Measurements from ENCODE around the gene NIN.

NIN gene

DNA sequence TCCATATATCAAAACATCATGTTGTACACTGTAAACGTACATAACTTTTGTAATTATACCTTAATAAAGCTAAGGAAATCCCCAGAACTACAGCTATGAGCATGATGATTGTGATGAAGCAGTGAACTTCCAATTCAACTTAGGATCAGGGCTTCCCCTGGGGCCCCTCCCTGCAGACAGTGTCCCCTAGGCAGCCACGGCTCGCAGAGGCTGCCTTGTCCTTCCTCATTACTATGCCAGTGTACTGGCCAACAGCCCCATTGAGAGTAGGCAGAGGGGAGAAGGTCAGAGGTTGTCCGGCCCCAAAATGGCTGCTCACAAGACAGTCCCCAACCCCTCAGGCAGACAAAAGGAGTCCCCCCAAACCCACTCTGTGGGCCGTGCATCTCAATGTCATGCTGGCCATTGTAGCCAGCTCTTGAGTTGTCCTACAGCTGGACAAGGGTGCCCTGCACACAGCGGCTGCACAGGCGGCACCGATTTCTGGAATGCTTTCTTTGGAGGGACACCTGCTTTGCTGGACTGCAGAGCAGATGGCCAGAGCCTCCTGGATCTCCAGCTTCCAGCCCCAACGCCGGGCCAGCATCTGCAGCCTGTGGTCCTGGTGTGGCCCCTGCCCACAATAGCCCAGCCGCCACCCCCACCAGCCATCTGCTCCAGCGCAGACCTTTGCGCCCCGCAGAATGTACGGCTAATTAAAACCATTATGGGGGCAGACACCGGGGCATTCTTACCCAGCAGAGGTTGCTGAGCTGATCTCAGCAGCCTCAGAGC, 46.1 kb downstream of the NIN start:
- no peak for DNase-seq

DNA sequence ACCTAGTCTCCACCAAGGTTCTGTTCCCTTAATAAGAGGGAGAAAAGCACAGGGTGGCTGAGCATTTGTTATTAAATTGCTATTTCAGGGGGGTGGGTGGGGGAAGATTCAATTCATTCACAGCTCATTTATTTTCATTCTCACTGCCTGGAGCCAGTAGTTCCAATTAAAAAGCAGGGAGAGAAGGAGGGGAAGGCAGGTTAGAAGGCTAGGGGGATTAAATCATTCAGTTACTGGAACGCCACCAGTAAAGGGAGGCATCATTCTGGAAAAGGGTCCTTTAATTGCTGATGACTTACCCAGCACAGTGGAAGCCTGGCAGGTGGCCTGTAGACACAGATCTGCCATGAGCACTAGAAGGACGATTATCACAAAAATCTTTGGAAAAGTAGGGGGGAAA, 47.4 kb downstream of the NIN start:
- no peak for DNase-seq

DNA sequence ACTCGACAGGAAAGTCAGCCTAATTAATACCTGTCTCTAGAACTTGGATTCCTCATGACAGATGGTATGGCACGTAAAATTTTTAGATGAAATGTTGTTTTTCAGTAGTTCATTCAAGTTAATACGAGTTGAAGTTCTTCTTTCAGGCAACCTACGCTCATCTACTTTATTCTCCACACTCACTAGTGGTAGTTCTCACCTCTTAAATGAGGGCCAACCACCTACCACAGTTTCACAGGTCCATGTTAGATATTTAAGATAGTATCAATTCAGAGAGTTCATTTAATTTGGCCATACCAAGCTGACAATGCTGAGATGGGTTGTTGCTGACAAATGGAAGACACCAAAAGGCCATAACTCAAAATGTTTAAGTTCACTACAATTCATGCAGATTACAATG, 50.6 kb downstream of the NIN start:
- no peak for DNase-seq

DNA sequence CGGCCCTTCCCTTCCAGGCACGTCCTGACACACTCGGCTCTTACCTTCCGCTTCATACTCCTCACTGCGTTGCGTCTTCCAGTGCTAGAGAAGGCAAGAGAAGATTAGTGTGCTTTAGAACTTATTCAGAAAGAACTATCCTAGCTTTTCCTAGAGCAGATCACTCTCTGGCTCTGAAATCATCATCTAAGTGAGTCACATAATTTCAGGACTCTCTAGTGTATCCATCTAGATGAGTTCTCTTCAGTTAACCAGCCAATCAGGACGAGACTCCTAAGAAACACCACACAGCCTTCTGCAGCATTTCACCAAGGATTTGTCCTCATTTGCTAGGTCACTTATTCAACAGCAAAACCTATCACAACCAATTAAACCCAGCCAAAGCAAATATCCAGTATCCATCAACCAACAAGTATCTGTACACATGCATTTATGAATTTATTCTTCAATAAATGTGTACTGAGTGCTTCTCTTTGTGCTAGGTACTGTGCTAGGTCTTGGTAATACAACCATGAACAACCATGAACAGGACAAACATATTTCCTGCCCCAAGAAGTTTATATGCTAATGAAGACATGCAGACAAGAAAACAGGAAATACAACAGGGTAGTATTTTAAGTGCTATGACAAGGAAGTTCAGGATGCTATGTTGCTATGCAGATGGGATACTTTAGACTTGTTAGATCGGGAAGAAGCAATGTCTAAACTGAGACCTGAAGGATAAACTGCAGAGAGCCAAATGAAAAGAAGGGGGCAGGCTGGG, 52.1 kb downstream of the NIN start:
- DNase-seq, result no peak

DNA sequence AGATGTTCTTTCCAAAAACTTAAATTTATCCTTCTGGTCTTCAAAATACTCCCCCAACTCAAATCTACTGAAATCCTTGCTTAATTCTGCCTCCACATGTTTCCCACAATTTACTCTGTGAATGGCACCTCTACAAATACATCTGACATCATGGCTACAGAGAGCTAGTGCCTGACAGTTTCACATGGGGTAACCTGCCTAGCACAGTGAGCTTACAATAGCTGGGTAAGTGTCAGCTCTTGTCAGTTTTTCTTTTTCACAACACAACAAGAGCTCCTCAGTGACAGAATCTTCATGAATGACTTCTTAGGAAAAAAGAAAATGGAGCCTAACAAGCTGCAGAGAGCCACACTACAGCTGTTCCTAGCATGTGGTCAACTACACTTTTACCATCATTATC, 54.4 kb downstream of the NIN start:
- DNase-seq, result no peak

DNA sequence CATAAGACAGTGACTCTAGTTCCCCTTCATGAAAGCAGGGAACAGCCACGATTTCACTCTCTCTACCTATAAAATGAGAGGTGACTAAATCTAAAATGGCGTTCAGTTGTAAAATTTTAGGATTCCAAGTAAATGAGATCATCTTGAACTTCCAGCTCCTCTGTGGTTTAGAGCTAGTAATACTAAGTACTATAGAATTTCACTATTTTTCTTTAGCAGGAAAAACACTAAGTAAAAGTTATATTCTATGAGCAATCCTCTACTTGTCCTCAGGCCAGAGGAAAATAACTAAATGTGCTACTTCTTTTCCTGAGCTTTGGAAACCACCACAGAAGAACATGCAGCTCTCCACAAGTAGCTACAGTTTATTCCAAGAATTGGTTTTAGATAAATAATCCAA, 55.6 kb downstream of the NIN start:
- no peak for DNase-seq

DNA sequence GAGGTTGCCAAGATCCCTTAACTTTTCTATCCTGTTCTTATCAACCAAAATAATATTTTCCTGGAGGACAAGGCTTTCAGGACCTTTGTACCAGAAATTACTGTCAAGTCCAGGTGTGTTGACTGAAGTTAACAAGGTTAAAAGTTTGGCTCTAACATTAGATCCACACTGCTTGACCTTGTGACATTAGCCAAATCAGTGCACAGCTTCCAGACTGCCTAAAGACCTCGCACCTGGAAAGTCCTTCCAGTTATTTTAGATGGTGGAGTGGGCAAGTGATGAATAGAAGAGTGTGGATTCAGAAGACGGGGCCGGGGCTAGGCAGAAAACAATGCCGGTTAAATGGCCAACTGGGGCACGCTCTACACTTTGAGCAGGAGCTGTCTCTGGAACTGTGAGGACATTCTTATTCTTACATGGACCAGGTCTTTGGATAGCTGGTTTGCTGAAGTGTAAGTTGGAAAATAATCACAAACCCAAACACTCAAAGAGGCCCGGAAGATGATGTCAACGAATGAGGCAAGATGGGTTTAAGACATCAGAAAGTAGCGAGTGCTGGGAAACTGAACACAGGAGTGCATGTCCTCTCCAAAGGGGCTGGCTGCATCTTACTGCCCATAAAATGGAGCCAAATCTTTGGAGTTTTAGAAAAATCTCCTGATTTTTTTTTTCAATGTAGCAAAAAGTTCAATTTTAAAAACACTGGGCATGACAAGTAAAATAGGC, 56.3 kb downstream of the NIN start:
- DNase-seq, result no peak

DNA sequence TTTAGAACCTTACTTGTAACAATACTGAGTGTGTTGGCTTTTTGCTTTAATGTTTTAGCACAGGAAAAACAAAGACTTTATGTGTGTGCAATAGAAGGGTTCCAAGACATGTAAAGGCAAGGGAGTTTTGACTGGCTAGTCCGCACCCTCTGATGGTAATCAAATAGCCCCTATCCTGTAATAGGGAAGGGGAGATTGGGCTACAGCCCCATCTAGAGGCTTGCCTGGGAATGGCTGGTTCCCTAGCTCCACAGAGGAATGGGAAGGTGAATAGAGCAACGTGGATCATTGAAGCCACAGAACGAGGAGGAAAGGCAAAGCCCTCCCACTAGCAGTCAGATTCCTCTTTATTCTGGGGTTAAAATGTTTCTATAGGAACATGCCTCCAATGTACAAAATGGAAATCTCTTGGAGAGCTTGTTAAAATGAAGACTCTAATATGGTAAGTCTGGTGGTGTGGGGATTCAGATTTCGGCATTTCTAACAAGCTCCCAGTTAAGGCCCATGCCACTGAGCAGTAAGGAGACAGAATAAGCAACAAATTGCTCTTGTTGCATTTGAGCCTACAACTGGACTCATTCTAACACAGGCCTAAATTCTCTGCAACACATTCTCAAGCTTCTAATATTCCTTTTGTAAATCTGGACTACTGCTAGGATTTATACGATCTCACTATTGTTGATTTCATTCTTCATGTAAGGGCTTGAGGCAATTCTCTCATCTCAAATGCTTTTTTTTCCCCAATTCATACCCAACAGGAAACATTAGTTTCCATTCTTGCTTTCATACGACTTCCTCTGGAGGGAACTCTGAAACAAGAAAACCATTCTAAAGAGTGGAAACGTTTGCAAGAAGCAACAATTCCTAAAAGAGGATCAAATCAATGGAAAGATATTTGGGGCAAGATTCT, 57.1 kb downstream of the NIN start:
- no peak for DNase-seq

DNA sequence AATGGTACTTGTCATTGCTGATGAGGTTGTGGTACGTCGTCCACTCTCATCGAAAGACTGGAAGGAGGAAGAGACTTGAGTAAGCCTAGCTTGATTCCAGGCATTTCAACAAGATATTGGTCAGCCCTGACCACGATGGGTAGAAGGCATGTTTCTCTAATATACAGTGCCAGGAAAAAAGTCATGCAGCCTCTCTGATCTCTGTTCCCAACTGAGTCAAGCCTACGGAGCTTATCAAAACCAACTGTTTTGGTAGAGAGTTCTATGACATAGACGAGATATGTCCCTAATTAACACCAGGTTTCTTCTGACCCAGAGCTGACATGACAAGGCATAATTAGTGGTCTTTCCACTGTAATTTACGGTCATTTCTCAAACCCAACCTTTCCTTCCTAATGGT, 58.5 kb downstream of the NIN start:
- no peak for DNase-seq

DNA sequence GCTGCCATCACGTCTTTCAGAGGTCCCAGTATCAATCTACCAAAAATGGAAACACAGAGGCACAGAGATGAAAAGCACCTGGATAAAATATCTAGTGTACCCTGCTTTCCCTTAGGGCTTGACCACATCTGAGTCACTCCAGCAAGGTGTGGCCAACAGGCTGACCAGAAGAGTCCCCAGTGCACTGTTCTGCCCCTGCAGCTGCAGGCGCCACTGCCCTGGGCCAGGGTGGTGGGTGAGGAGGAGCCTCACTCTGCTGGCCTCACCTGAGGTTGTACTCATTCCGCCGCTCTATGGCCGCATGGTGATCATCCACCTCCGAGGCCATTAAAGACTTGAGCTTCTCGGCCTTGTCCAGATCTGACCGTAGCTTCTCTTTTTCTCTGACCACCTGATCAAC, 60.4 kb downstream of the NIN start:
- no peak for DNase-seq

DNA sequence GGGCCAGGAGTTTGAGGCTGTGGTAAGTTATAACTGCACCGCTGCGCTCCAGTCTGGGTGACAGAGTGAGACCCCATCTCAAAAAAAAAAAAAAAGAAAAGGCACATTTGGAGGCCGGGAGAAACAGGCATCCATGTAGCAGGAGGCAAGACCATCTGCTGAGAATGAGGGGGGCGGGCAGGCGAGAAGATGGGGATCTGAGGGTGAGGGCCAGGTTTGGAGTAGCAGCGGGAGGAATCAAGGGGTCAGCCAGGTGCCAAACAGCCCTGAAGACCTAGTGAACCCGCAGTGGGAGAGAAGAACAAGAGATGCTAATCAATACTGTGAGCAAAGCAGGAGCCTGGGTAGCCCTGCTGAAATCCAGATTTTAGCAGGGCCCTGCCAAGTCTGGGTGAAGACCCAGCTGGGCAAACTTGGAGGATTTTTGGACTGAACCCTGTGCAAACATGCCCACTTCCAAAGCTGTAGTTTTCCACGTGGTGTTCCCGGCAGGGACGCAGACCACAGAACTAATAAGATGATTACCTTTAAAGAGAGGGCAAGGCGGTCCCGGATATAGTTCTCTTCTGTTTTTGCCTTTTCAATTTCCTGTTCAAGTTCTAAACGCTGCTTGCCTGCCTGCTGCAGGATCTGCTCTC, 61.0 kb downstream of the NIN start:
- no peak for DNase-seq

DNA sequence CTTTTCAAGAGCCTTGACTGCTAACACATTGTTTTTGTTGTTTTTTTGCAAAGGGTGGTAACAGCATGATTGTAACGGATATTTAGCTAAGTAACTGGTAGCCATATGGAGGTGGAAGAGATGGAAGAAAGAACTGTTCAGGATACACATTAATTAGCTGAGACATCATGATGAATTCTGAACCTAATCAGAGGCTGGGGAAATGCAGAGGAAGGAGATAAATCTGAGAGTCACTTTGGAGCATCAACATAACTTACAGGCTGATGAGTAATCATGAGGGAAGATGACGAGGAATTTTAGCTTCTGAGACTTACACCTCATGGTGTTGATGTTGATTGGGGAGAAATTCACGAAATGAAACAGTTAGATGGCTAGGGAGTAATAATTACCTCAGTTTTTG, 62.3 kb downstream of the NIN start:
- DNase-seq, result no peak

DNA sequence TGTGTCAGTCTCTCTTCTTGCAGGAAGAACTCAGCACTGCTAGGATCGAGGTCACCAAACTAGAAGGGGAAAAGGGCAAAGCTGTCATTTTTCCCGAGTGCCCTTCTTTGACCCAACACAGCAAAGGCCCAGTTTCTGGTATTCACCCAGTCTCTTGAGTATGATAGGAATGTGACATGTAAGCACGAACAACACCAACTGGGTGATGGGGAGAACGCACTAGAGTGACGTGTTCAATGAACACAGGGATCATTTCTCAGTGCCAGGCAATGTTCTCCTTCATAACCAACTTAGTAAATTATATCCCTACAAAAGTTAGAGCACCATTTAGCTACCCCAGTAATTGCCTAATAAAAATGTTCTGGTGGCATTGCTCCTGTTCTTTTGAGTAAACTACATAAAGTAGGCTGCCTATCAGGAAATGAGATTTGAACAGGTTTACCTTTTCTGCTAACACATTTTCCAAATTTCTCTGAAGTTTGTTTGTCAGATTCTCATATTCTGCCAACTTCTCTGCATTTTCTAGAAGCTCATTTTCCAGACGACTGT, 64.5 kb downstream of the NIN start:
- DNase-seq, result no peak

DNA sequence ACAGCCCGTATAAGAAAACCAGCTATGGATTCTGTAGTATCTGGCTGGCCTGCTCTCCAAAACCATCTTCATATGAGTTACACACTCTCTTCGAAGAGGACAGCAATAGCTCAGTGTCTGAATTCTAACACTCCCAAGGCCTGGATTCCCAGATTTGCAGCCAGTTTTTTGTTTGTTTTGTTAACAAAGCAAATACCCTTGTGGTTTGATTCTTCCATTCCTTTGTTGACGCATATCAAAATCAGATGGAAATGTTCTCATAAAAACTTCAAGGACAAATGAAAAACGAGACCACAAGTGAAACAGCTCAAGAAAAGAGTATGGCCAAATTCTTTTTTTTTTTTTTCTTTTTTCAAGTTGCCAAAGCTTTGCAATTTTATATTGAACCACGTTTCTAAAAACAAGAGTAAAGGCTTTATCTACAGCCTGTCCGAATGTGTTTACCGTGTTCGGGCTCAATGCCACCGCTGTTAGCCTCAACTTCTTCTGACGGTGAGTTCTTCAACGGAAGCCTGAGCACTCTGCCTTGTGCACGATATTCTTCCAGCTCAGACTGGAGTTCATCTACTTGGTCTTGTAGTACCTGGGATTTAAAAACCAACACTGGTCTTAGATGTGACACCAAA, 67.5 kb downstream of the NIN start:
- DNase-seq, result no peak

DNA sequence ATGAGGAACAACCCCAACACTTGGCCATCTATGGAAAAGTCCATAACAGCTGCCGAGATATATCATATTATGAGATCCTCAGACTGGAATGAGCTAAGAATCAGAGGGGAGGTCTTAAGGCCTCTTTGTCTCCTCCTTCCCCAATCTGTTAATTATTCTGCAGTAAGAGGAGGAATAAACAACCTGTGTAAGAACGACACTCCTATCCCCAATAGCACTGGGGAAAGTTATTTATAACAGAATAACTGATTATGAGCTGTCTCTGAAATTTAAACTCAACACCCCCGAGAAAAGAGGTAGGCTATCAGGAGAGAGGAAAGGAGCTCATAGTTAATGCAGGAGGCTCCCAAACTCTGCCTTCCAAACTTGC, 68.0 kb downstream of the NIN start:
- no peak for DNase-seq

DNA sequence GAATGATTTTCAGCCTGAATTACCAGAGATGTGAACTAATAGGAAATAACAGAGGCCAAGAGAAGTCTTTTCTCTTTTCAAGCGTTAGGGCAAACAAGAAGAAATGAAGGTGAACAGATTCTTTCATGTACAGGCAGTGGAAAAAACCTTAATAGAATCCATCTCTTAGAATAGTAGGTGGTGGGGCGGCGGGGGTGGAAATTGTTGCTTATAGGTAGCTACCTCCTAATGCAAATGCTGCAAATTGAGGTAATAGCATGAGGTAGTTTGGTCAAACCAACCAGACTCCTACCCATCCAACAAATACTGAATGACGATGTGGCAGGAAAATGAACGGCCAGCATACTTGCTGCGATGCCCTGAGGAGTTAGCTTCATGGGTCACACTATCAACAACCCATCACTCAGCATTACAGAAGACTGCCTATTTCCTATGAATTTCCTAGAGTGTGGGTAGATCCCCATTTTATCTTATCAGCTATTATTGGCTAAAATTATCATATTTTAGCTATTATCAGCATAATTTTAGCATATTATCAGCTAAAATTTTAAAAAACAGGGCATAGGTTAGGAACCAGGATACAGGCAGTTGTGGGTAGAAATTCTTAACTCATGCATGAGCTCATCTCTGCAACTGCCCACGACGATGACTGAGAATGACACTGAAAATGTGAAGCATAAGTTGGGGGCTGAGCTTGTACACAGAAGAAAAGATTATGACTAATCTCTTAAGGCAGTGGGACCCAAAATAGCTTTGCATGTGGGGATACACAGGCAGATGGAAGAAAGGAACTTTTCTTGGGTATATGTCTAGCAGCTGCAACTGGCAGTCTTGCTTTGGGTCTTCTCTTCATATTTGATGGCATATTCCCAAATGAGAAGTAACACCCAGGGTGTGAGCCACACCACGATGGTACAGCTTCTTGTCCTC, 68.7 kb downstream of the NIN start:
- no peak for DNase-seq

DNA sequence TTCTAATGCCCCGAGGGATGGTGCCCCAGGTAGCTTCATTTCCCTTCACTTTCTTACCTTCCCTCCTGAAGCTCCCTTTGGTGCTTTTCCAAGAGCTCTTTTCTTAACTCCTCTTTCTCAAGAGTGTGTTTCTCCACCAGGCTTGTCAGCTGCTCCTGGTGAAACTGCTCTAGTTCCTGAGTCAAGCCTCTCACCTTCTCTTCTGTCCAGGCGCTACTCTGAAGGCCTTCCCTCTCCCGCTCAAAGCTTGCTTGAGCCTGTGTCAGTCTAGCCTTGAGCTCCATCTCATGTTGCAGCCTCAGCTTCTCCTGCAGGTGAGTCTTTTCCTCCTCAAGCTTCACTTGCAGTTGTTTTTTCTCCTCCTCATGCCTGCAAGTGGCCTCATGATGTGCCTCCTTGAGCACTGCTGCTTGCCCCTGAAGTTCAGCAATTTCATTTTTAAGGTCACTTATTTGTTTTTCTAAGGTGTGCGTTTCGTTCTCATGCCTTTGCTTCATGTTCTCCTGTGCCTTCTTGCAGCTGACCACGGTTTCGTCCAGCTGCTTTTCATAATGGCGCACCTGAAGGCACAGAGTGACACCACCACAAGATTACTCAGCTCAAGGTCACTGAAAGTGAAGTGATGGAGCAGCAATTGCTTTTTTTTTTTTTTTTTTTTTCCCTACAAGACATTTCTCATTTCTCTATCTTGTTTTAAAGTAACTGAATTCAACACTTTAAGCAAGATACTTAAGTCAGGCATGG, 71.0 kb downstream of the NIN start:
- DNase-seq, result no peak

DNA sequence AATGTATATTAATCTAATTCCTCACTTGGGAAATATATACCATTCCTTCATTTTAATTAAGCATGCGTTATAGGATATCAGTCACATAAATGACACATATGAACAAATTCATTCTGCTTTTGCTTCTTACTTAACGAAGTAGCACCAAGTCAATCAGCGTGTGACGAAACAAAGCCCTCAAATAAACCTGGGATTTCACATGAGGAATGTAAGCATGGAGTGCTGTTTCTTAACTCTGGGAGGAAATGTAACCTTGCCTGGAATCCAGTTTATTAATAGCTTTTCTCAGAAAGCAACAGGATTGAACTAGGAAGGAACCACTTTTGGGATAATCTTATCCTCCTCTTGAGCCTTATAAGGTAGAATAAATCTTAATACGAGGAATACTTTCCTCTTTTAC, 72.0 kb downstream of the NIN start:
- no peak for DNase-seq

DNA sequence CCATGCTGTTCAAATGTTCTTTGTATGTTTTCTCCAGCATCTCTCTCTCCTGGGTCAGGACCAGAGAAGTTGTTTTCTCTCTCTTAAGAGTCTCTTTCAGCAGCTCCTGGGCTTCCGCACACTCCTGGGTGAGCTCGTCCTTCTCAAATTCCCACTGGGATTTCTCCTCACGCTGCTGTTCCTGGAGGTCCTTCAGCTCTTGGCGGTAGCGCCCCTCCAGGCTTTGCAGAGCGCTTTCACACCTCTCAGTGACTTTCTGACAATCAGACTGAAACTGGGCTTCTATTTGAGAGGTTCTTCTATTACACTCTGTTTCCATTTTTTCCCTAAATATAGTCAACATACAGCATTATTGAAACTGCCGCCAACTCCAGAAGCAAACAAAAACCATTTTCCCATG, 72.7 kb downstream of the NIN start:
- no peak for DNase-seq

DNA sequence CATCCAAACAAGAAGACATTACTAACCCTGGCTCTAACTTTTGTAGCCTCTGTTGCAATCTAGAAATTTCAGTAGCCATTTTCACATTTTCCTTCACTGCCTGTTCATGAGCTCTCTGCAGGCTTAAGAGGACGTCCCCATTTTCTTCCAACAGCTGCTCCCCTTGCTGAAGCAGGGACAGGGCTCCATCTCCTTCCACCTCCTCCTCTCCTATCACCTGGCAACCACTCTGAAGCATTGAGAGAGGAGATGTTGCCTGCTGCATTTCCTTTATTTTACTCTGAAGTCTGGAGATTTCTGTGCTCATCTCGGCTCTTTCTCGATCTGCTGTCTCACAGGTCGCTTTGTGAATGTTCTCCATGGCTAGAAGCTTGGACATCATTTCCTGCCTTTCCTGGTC, 73.3 kb downstream of the NIN start:
- no peak for DNase-seq
